Measurements from ENCODE around the gene SH3PXD2A.

- no peak for TF ChIP-seq POLR2AphosphoS5 (IDR thresholded peaks at IDR 0.05; ENCODE audit: low read length)
- TF ChIP-seq, protein P1, sequence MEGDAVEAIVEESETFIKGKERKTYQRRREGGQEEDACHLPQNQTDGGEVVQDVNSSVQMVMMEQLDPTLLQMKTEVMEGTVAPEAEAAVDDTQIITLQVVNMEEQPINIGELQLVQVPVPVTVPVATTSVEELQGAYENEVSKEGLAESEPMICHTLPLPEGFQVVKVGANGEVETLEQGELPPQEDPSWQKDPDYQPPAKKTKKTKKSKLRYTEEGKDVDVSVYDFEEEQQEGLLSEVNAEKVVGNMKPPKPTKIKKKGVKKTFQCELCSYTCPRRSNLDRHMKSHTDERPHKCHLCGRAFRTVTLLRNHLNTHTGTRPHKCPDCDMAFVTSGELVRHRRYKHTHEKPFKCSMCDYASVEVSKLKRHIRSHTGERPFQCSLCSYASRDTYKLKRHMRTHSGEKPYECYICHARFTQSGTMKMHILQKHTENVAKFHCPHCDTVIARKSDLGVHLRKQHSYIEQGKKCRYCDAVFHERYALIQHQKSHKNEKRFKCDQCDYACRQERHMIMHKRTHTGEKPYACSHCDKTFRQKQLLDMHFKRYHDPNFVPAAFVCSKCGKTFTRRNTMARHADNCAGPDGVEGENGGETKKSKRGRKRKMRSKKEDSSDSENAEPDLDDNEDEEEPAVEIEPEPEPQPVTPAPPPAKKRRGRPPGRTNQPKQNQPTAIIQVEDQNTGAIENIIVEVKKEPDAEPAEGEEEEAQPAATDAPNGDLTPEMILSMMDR (IDR thresholded peaks at IDR 0.05 in 2 of 3, conservative IDR thresholded peaks at IDR 0.05 in 1 of 3; ENCODE audit: control insufficient read depth in 2 of 3, extremely low read depth in 1 of 3, insufficient read depth in 1 of 3, low read depth in 3 of 3, low read length in 3 of 3), result no peak
These were observed 194.8 kb downstream of the SH3PXD2A start for GRCh38 chr10:103660364-103661197.

Data from GM12878 (cell line).